Neural progenitor cell (in vitro differentiated cells): ENCODE measurements around the gene C20orf96.

ENCODE experiments used
- EZH2phosphoT487 ChIP-seq: fragments of 200-600 bp; sonication (generic); IDR thresholded peaks from 2 replicates; pipeline ENCODE4 v1.6.1; 2017; ENCODE audit warnings: antibody characterized with exemption
- TF ChIP-seq, protein P1 (sequence below): fragments of 200-600 bp; sonication (generic); IDR thresholded peaks from 2 replicates; pipeline ENCODE4 v1.5.1; 2017; ENCODE audit warnings: antibody characterized with exemption, mild to moderate bottlenecking

DNA sequence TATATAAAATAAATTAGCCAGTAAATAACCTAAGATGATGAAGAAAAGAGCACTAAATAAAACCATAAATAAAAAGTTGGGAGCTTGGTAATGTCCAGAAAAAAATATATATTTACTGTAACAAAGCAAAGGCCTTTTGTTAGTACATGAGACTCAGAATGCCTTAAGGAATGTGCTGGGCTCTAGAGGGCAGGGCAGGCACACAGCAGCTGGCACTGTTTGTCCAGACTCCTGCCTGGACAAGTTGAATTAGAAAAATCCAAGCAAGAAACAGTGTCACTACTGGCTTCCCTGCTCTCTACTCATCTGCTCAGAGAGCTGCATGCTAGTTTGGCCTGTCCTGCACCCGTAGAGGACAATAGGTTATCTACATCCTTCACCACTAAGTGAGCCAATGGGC, 54.7 kb downstream of the C20orf96 start:
- TF ChIP-seq, protein P1, sequence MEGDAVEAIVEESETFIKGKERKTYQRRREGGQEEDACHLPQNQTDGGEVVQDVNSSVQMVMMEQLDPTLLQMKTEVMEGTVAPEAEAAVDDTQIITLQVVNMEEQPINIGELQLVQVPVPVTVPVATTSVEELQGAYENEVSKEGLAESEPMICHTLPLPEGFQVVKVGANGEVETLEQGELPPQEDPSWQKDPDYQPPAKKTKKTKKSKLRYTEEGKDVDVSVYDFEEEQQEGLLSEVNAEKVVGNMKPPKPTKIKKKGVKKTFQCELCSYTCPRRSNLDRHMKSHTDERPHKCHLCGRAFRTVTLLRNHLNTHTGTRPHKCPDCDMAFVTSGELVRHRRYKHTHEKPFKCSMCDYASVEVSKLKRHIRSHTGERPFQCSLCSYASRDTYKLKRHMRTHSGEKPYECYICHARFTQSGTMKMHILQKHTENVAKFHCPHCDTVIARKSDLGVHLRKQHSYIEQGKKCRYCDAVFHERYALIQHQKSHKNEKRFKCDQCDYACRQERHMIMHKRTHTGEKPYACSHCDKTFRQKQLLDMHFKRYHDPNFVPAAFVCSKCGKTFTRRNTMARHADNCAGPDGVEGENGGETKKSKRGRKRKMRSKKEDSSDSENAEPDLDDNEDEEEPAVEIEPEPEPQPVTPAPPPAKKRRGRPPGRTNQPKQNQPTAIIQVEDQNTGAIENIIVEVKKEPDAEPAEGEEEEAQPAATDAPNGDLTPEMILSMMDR = peak; percentile 21
- no peak for TF ChIP-seq EZH2phosphoT487
